GM21447 (cell line): Measurements from ENCODE around the gene GBP7.
A peak's percentile ranks its signal among the peaks of the same experiment; 100 is the strongest.
"Not testable (repeated sequence)": the region's sequence is repeated elsewhere in the genome, so short reads cannot be mapped to it uniquely, and the experiment has no call there.

Experiments
- ATAC-seq: cut with Tn5 transposase; IDR thresholded peaks from one replicate; pipeline ENCODE4 v1.9.1; 2021; ENCODE audit not compliant: unreplicated experiment

The GBP7 gene

GRCh38 chr1:89170170-89171066 lies 5.4 kb downstream of the GBP7 start:
- no peak for ATAC-seq

DNA sequence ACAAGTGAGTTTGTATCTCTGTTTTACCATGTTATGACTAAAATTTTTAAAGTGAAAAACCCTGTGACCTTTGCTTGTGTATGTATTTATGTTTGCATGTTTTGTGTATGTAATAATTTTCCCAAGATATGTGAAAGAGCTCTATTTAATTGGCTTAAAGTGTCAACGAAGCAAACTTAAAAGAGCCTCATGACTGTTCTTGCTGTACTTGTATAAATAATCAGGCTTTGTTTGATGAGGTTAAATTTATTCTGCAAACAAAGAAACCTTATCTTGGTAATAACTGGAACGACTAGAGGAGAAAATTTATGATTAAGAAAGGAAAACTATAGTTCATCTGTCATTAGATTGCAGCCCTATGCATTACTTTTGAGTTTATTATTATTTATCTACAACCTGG lies 6.6 kb downstream of the GBP7 start:
- no peak for ATAC-seq

GRCh38 chr1:89167590-89168230 lies 8.1 kb downstream of the GBP7 start:
- no peak for ATAC-seq

DNA sequence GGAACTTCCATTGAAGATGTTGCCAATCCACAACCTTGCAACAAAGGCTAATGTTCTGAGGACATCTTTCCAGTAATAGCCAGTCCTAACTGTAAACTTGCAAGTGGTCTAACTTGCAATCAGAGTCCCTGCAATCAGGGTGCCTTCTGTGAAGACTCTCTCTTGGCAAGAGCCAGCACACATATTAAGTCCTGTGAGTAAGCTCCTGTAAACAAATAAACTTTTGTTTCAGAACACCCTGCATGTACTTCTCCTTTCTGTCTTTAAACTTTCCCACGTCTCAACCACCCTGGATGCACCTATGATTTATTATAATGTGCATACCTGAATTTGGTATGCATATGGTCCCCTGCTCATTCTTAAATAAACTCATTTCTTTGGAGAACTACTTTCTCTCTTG lies 9.1 kb downstream of the GBP7 start:
- no peak for ATAC-seq

GRCh38 chr1:89165811-89166210 lies 10.0 kb downstream of the GBP7 start:
- no peak for ATAC-seq

- ATAC-seq, result no peak
These were observed 24.8 kb downstream of the GBP7 start for GRCh38 chr1:89151047-89151446.

DNA sequence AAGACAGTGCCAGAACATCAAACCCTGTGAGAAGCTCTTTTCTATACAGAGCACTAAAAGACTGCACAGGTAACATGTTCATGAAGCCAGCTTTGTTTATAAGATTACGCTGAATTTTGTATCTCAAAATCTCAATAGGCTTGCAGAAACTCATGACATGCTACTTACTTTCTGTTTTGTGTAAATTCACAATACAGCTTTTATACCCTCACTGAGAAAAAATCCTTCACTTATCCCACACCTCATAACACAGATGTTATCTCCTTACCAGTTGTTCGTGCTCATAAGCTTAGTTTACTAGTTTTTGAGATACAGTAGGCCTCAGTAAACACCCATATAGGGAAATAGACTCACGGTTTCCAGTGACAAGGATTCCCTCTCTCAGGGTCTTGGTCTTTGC lies 25.8 kb downstream of the GBP7 start:
- no peak for ATAC-seq

DNA sequence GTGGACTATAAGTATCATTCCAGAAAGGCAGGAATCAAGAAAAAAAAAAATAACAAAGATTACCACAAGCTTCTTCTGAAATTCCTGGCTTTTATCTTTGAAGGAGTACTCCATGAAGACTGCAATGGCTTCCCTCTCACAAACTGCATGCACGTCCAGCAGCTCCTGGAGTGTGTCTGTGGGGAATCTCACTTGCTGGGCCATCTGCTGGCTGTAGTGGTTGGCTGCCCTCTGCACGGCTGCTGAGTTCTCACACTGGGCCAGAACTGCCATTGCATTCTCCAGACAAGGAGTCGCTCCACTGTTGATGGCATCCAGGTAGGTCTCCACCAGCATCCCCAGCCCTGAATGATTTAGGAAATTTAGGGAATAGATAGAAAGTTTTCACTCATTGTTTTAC lies 26.6 kb downstream of the GBP7 start:
- no peak for ATAC-seq

- ATAC-seq, result no peak
These were observed 27.8 kb downstream of the GBP7 start for GRCh38 chr1:89147678-89148658.

DNA sequence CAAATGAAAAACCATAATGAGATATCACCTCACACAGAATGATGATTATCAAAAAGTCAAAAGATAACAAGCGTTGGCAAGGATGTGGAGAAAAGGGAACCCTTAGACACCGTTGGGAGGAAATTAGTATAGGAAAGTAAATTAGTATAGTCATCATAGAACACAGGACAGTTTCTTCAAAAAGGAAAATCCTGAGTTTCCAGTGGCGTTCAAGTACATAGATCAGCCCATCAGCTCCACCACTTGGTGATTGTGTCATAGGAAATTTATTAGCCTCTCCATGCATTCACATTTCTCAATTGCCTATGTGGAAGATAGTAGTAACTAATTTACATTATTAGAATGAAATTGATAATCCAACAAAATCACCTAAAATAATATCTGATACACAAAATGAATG lies 29.1 kb downstream of the GBP7 start:
- no peak for ATAC-seq

GRCh38 chr1:89143484-89143883 lies 32.3 kb downstream of the GBP7 start:
- ATAC-seq, result no peak

GRCh38 chr1:89142160-89142559 lies 33.6 kb downstream of the GBP7 start:
- no peak for ATAC-seq

- no peak for ATAC-seq
These were observed 42.1 kb downstream of the GBP7 start for GRCh38 chr1:89133747-89134146.

GRCh38 chr1:89130716-89131115 lies 45.1 kb downstream of the GBP7 start:
- no peak for ATAC-seq

DNA sequence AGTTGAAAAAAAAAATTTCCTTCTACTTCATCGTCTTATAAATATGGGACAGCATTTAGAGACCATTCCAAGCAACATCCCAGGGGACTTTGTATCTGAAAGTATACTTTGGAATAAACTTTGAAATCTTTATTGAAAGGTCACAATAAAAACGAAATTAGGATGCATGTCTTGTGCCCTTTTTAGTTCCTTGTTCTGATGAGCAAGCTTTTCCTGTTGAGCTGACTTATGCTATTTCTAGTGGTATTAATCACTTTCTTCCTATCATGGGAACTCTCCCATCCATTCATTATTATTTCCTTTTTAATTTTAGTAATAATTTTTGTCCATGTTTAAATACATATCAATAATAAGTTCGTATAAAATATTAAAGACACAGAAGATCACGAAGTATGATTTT lies 45.9 kb downstream of the GBP7 start:
- ATAC-seq, result no peak

GRCh38 chr1:89128003-89128458 lies 47.8 kb downstream of the GBP7 start:
- ATAC-seq, result not testable (repeated sequence)

DNA sequence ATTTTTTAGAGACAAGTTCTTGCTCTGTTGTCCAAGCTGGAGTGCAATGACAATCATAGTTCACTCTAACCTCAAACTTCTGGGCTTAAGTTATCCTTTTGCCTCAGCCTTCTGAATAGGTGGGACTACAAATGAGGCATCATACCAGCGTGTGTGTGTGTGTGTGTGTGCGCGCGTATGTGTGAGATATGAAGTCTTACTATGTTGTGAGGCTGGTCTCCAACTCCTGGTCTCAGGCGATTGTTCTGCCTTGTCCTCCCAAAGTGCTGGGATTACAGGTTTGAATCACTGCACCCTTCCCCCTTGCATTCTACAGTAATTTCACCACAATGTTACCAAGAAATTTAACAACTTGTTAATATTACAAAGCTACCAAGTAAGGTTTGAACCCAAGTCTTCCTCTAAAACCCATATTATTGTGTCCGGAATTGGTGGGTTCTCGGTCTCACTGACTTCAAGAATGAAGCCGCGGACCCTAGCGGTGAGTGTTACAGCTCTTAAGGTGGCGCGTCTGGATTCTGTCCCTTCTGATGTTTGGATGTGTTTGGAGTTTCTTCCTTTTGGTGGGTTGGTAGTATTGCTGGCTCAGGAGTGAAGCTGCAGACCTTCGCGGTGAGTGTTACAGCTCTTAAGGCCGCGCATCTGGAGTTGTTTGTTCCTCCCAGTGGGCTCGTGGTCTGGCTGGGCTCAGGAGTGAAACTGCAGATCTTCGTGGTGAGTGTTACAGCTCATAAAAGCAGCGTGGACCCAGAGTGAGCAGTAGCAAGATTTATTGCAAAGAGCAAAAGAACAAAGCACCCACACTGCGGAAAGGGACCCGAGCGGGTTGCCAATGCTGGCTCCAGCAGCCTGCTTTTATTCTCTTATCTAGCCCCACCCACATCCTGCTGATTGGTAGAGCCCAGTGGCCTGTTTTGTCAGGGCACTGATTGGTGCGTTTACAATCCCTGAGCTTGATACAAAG lies 48.9 kb downstream of the GBP7 start:
- ATAC-seq, result not testable (repeated sequence)

- ATAC-seq, result peak; percentile 81
These were observed 49.8 kb downstream of the GBP7 start, which contains the start of gene GBP2 for GRCh38 chr1:89125913-89126580. GBP2 (minus strand) TSS chr1:89126114; CDS start chr1:89121966, 4,148 bp downstream.

- ATAC-seq, result peak; percentile 25
These were observed 50.4 kb downstream of the GBP7 start for GRCh38 chr1:89125240-89125912.
